GM18951 (cell line): ENCODE data around the gene WBP2.

Experiments
- POLR2A ChIP-seq: IDR thresholded peaks from 4 replicates; pipeline ENCODE4 v1.6.1; 2011; ENCODE audit warnings: mild to moderate bottlenecking; ENCODE audit not compliant: insufficient read length, insufficient read depth; ENCODE audit errors: extremely low read depth
- in situ Hi-C: fragments of 300-500 bp; cut with MboI; formaldehyde crosslinking; loops from one replicate; pipeline ENCODE4 v1.12.0; 2022; ENCODE audit warnings: low sequenced_read_pairs, mixed read lengths, inconsistent platforms; ENCODE audit not compliant: unreplicated experiment

Gene WBP2

GRCh38 chr17:75849724-75850123 lies 5.4 kb downstream of the WBP2 start:
- in situ Hi-C loops: no loop called here
- no peak for TF ChIP-seq POLR2A

GRCh38 chr17:75849279-75849646 lies 5.9 kb downstream of the WBP2 start:
- TF ChIP-seq POLR2A: no peak
- in situ Hi-C loops: no loop called here

GRCh38 chr17:75848523-75849278 lies 6.4 kb downstream of the WBP2 start:
- no peak for TF ChIP-seq POLR2A
- in situ Hi-C loops: no loop called here

GRCh38 chr17:75847614-75848522 lies 7.3 kb downstream of the WBP2 start:
- in situ Hi-C loops: no loop called here
- no peak for TF ChIP-seq POLR2A

- in situ Hi-C loops: no loop called here
- TF ChIP-seq POLR2A: no peak
Observed at GRCh38 chr17:75846692-75847613, 8.2 kb downstream of the WBP2 start.

- TF ChIP-seq POLR2A: no peak
- in situ Hi-C loops: no loop called here
Observed at GRCh38 chr17:75845933-75846691, 9.0 kb downstream of the WBP2 start.

- peak; percentile 32 for TF ChIP-seq POLR2A
- in situ Hi-C loops: no loop called here
Observed at GRCh38 chr17:75845058-75845711, 9.9 kb downstream of the WBP2 start.

- in situ Hi-C loops: no loop called here
- TF ChIP-seq POLR2A: peak; percentile 6
Observed at GRCh38 chr17:75844530-75845057, 10.5 kb downstream of the WBP2 start.

- in situ Hi-C loops: no loop called here
- peak; percentile 42 for TF ChIP-seq POLR2A
Observed at GRCh38 chr17:75843577-75844529, 11.3 kb downstream of the WBP2 start, which contains the start of gene UNC13D. TSS of gene UNC13D (minus strand) at chr17:75844404. CDS start at chr17:75844337, 67 bp downstream.

GRCh38 chr17:75842963-75843576 lies 12.1 kb downstream of the WBP2 start:
- in situ Hi-C loops: no loop called here
- TF ChIP-seq POLR2A: no peak
